ENCODE measurements around the gene GAS7. TPM values are rescaled to one million over a fixed set of nuclear protein-coding genes. Genes with fewer than 3 reads are reported as not detected.
A peak's percentile ranks its signal among the peaks of the same experiment; 100 is the strongest.

GAS7 gene
- total and polyA plus RNA-seq, 10 of the 15 experiments (the other 5 are each of a cell fraction or from before 2014, with no cell fraction given), result 2.3 to 53.4 (median 24.0) TPM

DNA sequence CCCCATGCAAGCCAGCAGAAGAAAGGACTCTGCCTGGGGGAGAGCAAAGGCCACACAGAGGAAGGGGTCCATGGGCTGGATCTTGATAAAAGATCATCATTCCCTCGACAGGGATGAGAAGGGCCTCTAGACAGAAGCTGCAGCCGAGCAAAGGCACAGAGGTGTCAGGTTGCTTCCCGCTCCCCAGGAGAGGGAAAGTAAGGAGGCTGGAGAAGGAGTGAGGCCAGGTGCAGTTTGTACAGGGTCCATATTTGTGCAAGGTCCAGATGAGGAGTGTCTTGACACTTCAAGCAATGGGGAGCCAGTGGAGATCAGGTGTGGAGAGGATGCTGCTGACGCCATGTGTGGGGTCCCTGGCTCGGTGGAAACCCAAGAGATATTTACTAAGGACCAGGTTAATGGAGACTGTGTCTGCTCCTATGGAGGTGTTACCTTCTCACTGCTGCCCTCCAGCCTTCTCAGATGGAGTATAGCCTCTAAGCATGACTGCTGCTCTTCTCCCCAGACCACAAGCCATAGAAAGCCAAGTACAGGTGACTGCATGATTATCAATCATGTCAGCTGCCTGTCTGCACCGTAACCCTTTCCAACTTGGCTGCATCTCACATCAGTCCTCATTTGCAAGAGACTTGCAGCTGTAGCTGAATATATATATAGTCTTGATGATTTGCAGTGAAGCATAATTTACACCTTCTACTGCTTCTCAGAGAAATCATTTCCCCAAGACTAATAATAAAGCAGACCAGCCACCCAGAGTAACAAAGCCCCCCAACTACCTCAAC lies 21.1 kb downstream of the GAS7 start:
- SMC1A ChIA-PET (ENCODE audit: uncharacterized antibody, unreplicated experiment), result no interaction called here

DNA sequence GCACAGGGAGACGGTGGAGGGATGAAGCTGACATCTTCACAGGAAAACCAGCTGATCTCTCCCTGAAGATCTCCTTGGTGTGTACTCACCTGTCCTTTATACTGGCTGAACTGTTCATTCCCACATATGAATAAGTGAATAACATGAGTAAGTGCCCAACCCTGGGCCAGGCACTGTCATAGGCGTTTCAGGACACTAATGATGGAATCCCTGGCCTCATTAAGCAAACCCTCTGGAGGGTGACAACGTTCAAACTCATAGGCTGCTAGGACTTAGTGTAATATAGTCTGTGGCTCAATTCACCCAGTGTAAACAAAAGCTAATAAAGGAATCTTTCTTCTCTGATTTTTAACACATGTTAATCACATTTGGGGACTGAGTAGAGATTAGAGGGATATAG lies 24.5 kb downstream of the GAS7 start:
- no peak overlapping the region for H3K9ac ChIP-seq (ENCODE audit: control insufficient read depth, insufficient read depth, low read length)
- no peak overlapping the region for H3K4me3 ChIP-seq
- ATAC-seq (no peak), FAIRE-seq (no peak), DNase-seq (ENCODE audit: low read depth, low spot score) (no peak)
- WGBS (ENCODE audit: insufficient coverage, insufficient replicate concordance, low lambda C conversion rate, missing lambda C conversion rate), result 58% methylated on average over 3 of the region's 3 CpGs
- ChIA-PET CTCF (no interaction called here), RAD21 (ENCODE audit: unreplicated experiment) (no interaction called here), POLR2A (no interaction called here), SMC1A (ENCODE audit: uncharacterized antibody, unreplicated experiment) (no interaction called here)
- peaks cover 17% of the 10 kb centered on the region for H3K4me1 ChIP-seq (ENCODE audit: control insufficient read depth, insufficient read depth, low read length)
- no peaks in the 10 kb centered on the region; a peak in 2 of 4 replicates for H3K27me3 ChIP-seq (replicated peaks in 1 of 2; ENCODE audit: control insufficient read depth in 2 of 2, insufficient read depth in 2 of 2, low read length in 1 of 2)
- in situ Hi-C loops (cut with MboI), result no loop called here
- H3K36me3 ChIP-seq (ENCODE audit: control insufficient read depth in 2 of 2, insufficient read depth in 2 of 2, low read length in 1 of 2), result no peaks in the 10 kb centered on the region
- intact Hi-C loops (cut with micrococcal nuclease; ENCODE audit: unreplicated experiment), result no loop called here
- no peaks in the 10 kb centered on the region for H3K79me2 ChIP-seq (ENCODE audit: control insufficient read depth, insufficient read depth, low read length)
- H3K27ac ChIP-seq (ENCODE audit: control insufficient read depth, insufficient read depth), result no peak overlapping the region
- H2AFZ ChIP-seq (ENCODE audit: control insufficient read depth, low read depth, low read length), result no peak overlapping the region
- no peaks in the 10 kb centered on the region; the same call in 2 of the 3 replicates for H3K9me3 ChIP-seq (replicated peaks; ENCODE audit: control insufficient read depth, insufficient read depth, low read length)
- BruUV-seq (replicated peaks), result no TSS peak
- H3K4me2 ChIP-seq (ENCODE audit: control insufficient read depth, insufficient read depth), result no peak overlapping the region
- no peaks in the 10 kb centered on the region for H4K20me1 ChIP-seq (ENCODE audit: control insufficient read depth, insufficient read depth)
- TF ChIP-seq PML (IDR thresholded peaks at IDR 0.05; ENCODE audit: low read length) (no peak), YBX1 (IDR thresholded peaks at IDR 0.05) (no peak), KDM1A (IDR thresholded peaks at IDR 0.05; ENCODE audit: borderline replicate concordance) (no peak), NBN (IDR thresholded peaks at IDR 0.05) (no peak), TBL1XR1 (IDR thresholded peaks at IDR 0.05; ENCODE audit: low read depth, low read length) (no peak)
- TF ChIP-seq, protein P1, sequence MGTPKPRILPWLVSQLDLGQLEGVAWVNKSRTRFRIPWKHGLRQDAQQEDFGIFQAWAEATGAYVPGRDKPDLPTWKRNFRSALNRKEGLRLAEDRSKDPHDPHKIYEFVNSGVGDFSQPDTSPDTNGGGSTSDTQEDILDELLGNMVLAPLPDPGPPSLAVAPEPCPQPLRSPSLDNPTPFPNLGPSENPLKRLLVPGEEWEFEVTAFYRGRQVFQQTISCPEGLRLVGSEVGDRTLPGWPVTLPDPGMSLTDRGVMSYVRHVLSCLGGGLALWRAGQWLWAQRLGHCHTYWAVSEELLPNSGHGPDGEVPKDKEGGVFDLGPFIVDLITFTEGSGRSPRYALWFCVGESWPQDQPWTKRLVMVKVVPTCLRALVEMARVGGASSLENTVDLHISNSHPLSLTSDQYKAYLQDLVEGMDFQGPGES (IDR thresholded peaks at IDR 0.05), result no peak
- TF ChIP-seq, protein P2, sequence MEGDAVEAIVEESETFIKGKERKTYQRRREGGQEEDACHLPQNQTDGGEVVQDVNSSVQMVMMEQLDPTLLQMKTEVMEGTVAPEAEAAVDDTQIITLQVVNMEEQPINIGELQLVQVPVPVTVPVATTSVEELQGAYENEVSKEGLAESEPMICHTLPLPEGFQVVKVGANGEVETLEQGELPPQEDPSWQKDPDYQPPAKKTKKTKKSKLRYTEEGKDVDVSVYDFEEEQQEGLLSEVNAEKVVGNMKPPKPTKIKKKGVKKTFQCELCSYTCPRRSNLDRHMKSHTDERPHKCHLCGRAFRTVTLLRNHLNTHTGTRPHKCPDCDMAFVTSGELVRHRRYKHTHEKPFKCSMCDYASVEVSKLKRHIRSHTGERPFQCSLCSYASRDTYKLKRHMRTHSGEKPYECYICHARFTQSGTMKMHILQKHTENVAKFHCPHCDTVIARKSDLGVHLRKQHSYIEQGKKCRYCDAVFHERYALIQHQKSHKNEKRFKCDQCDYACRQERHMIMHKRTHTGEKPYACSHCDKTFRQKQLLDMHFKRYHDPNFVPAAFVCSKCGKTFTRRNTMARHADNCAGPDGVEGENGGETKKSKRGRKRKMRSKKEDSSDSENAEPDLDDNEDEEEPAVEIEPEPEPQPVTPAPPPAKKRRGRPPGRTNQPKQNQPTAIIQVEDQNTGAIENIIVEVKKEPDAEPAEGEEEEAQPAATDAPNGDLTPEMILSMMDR (IDR thresholded peaks at IDR 0.05 in 2 of 3, conservative IDR thresholded peaks at IDR 0.05 in 1 of 3; ENCODE audit: control insufficient read depth in 2 of 3, extremely low read depth in 1 of 3, insufficient read depth in 1 of 3, low read depth in 3 of 3, low read length in 3 of 3), result no peak

More for the DNA sequence above, 21.1 kb downstream of the GAS7 start:
- DNase-seq (ENCODE audit: low read depth, low spot score) (no peak), FAIRE-seq (no peak), ATAC-seq (peak; percentile 48)
- WGBS (ENCODE audit: insufficient coverage, insufficient replicate concordance, low lambda C conversion rate, missing lambda C conversion rate), result 33% methylated on average over 6 of the region's 6 CpGs
- H3K36me3 ChIP-seq (ENCODE audit: control insufficient read depth in 2 of 2, insufficient read depth in 2 of 2, low read length in 1 of 2), result no peaks in the 10 kb centered on the region
- peaks cover 3% of the 10 kb centered on the region for H3K4me1 ChIP-seq (ENCODE audit: control insufficient read depth, insufficient read depth, low read length)
- no peak overlapping the region for H3K27ac ChIP-seq (ENCODE audit: control insufficient read depth, insufficient read depth)
- BruUV-seq (replicated peaks), result no TSS peak
- intact Hi-C loops (cut with micrococcal nuclease; ENCODE audit: unreplicated experiment) (no loop called here), in situ Hi-C loops (cut with MboI) (no loop called here)
- no peak overlapping the region for H3K9ac ChIP-seq (ENCODE audit: control insufficient read depth, insufficient read depth, low read length)
- POLR2A ChIA-PET, result no interaction called here
- H3K79me2 ChIP-seq (ENCODE audit: control insufficient read depth, insufficient read depth, low read length), result no peaks in the 10 kb centered on the region
- H3K4me2 ChIP-seq (ENCODE audit: control insufficient read depth, insufficient read depth), result no peak overlapping the region
- H3K4me3 ChIP-seq, result no peak overlapping the region
- no peaks in the 10 kb centered on the region; a peak in 1 of 4 replicates for H3K27me3 ChIP-seq (replicated peaks in 1 of 2; ENCODE audit: control insufficient read depth in 2 of 2, insufficient read depth in 2 of 2, low read length in 1 of 2)
- CTCF ChIA-PET, result no interaction called here
- RAD21 ChIA-PET (ENCODE audit: unreplicated experiment), result no interaction called here
- H2AFZ ChIP-seq (ENCODE audit: control insufficient read depth, low read depth, low read length), result no peak overlapping the region
- H3K9me3 ChIP-seq (replicated peaks; ENCODE audit: control insufficient read depth, insufficient read depth, low read length), result no peaks in the 10 kb centered on the region
- no peak for TF ChIP-seq ZBED1 (IDR thresholded peaks at IDR 0.05; ENCODE audit: borderline replicate concordance)
- TF ChIP-seq KLF5 (IDR thresholded peaks at IDR 0.05; ENCODE audit: partially characterized antibody), result no peak
- TF ChIP-seq, protein P3, sequence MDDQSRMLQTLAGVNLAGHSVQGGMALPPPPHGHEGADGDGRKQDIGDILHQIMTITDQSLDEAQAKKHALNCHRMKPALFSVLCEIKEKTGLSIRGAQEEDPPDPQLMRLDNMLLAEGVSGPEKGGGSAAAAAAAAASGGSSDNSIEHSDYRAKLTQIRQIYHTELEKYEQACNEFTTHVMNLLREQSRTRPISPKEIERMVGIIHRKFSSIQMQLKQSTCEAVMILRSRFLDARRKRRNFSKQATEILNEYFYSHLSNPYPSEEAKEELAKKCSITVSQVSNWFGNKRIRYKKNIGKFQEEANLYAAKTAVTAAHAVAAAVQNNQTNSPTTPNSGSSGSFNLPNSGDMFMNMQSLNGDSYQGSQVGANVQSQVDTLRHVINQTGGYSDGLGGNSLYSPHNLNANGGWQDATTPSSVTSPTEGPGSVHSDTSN (IDR thresholded peaks at IDR 0.05; ENCODE audit: insufficient replicate concordance, low read depth, low read length), result peak; percentile 56
- TF ChIP-seq RUNX3 (IDR thresholded peaks at IDR 0.05; ENCODE audit: low read length), result no peak
- TF ChIP-seq ZNF207 (IDR thresholded peaks at IDR 0.05; ENCODE audit: borderline replicate concordance), result no peak
- no peaks in the 10 kb centered on the region for H4K20me1 ChIP-seq (ENCODE audit: control insufficient read depth, insufficient read depth)
